Calu3 (cell line): Measurements from ENCODE around the gene RASL11B. TPM values are rescaled to one million over a fixed set of nuclear protein-coding genes. Genes with fewer than 3 reads are reported as not detected.

Experiments
- BruUV-seq: library from RNA; stranded (reverse); fragments of 400-500 nt; replicated peaks from 2 replicates; lab custom pipeline; 2021; lab: Mats Ljungman, UMichigan
- CTCF ChIA-PET: fragments of 300-600 bp; sonication (Branson Sonifier 250); formaldehyde crosslinking; loops from one replicate; lab custom pipeline; 2022; ENCODE audit warnings: antibody characterized with exemption; lab: Charles Lee
- DNase-seq: peaks from one replicate; pipeline ENCODE4 v3.0.0; 2022
- H3K27ac Mint-ChIP-seq: one replicate; pipeline ENCODE4 v1.8.0; 2022; ENCODE audit warnings: mixed read lengths; ENCODE audit not compliant: unreplicated experiment
- H3K27me3 Mint-ChIP-seq: one replicate; pipeline ENCODE4 v1.8.0; 2022; ENCODE audit warnings: mixed read lengths; ENCODE audit not compliant: unreplicated experiment
- H3K36me3 Mint-ChIP-seq: one replicate; pipeline ENCODE4 v1.8.0; 2022; ENCODE audit warnings: mild to moderate bottlenecking, moderate library complexity, mixed read lengths; ENCODE audit not compliant: insufficient read depth, unreplicated experiment
- H3K4me1 Mint-ChIP-seq: one replicate; pipeline ENCODE4 v1.8.0; 2022; ENCODE audit warnings: mild to moderate bottlenecking, low read depth, mixed read lengths; ENCODE audit not compliant: unreplicated experiment
- H3K4me3 Mint-ChIP-seq: one replicate; pipeline ENCODE4 v1.8.0; 2022; ENCODE audit warnings: mild to moderate bottlenecking, low read depth, moderate library complexity, mixed read lengths; ENCODE audit not compliant: unreplicated experiment
- H3K9me3 Mint-ChIP-seq: one replicate; pipeline ENCODE4 v1.8.0; 2022; ENCODE audit warnings: low read depth, mixed read lengths; ENCODE audit not compliant: unreplicated experiment
- intact Hi-C: fragments of 100-400 bp; cut with micrococcal nuclease; formaldehyde crosslinking; loops from one replicate; pipeline ENCODE4 v1.10.0; 2022; ENCODE audit not compliant: unreplicated experiment
- total RNA-seq: library from RNA; stranded (reverse); gene quantifications from 2 replicates; pipeline ENCODE4 v1.2.3, GENCODE V29; 2022
- TF ChIP-seq, protein P1 (sequence below): fragments of 200-600 bp; IDR thresholded peaks from one replicate; pipeline ENCODE4 v1.8.0; 2022; ENCODE audit warnings: antibody characterized with exemption; ENCODE audit not compliant: unreplicated experiment

The RASL11B gene
- total RNA-seq, 1 experiment from 2014 or later = 0.64 TPM

DNA sequence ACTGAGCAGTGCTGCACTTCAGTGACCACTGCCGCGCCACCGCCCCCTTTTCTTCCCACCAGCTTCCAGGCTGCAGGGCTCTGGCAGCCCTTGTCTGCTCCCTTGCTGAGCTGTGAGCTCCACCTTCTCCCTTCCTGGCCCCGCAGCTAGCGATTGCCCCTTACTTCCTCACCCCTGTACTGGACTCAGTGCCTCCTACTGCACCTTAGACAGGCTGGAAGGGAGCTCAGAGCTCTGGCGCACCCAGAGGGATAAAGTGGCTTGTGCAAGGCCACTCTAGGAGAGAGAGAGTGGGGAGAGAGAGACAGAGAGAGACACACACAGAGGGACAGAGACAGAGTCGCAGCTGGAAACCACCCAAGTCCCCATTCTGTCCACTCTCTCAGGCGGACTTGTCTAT is 6.0 kb downstream of the RASL11B start:
- Mint-ChIP-seq H3K4me3 (no peak overlapping the region), H3K27ac (no peak overlapping the region), H3K36me3 (no peaks in the 10 kb centered on the region), H3K4me1 (peaks cover 10% of the 10 kb centered on the region), H3K27me3 (no peaks in the 10 kb centered on the region), H3K9me3 (no peaks in the 10 kb centered on the region)
- DNase-seq = no peak
- CTCF ChIA-PET = interaction anchor here (1.1 kb wide), 1 partner anchor 15 kb away, joined by 3 read pairs; no protein-coding TSS in a partner anchor
- intact Hi-C loops = no loop called here
- TF ChIP-seq, protein P1, sequence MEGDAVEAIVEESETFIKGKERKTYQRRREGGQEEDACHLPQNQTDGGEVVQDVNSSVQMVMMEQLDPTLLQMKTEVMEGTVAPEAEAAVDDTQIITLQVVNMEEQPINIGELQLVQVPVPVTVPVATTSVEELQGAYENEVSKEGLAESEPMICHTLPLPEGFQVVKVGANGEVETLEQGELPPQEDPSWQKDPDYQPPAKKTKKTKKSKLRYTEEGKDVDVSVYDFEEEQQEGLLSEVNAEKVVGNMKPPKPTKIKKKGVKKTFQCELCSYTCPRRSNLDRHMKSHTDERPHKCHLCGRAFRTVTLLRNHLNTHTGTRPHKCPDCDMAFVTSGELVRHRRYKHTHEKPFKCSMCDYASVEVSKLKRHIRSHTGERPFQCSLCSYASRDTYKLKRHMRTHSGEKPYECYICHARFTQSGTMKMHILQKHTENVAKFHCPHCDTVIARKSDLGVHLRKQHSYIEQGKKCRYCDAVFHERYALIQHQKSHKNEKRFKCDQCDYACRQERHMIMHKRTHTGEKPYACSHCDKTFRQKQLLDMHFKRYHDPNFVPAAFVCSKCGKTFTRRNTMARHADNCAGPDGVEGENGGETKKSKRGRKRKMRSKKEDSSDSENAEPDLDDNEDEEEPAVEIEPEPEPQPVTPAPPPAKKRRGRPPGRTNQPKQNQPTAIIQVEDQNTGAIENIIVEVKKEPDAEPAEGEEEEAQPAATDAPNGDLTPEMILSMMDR = no peak
- no TSS peak for BruUV-seq

DNA sequence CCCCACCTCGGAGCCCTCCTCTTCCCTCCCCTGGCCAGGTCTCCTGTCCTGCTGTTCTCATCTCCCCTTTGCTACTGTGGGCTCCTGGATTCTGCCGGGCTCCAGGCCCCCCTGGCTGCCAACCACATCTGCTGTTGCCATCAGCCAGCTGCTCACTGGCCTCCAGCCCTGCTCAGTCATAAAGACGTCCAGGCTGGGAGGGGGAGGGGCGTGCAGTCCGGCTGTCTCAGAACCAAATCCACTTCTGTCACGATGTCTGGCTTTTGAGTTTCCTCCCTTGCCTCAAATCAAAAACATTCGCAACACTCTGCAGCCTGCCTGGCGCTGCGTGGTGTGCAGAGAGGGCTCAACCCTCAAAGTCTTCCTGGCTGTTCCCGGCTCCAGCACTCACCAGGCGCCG is 7.1 kb downstream of the RASL11B start:
- peaks cover 19% of the 10 kb centered on the region for H3K4me1 Mint-ChIP-seq
- no TSS peak for BruUV-seq

DNA sequence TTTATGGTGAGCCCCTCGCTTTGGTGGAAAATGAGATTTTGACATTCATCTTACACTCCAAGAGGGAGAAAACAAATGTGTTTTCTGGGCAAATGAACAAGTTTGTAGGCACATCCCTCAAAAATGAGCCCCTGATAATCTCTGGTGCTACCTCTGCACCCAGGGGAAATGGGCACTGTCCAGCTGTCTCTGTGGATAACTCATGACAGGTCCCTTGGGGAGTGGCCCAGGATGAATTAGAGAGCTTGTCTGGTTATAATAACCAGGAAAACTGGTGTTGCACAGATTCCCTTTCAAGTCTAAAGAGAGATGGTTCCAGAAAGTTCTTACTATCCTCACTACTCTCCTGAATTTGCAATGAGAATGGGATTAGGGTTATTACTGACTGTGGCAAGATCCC is 7.5 kb downstream of the RASL11B start:
- H3K9me3 Mint-ChIP-seq = no peaks in the 10 kb centered on the region
- intact Hi-C loops = loop anchor here (5.0 kb wide), 1 partner anchor 113 kb away; no protein-coding TSS in a partner anchor
- TF ChIP-seq, protein P1 = no peak
- H3K36me3 Mint-ChIP-seq = no peaks in the 10 kb centered on the region
- H3K27ac Mint-ChIP-seq = no peak overlapping the region
- H3K4me1 Mint-ChIP-seq = peaks cover 19% of the 10 kb centered on the region
- BruUV-seq = no TSS peak
- H3K4me3 Mint-ChIP-seq = no peak overlapping the region
- DNase-seq = no peak
- H3K27me3 Mint-ChIP-seq = no peaks in the 10 kb centered on the region
- CTCF ChIA-PET = no interaction called here

More for the DNA sequence above, 7.1 kb downstream of the RASL11B start:
- TF ChIP-seq, protein P1 = no peak
- Mint-ChIP-seq H3K27me3 (no peaks in the 10 kb centered on the region), H3K36me3 (no peaks in the 10 kb centered on the region), H3K27ac (no peak overlapping the region), H3K9me3 (no peaks in the 10 kb centered on the region), H3K4me3 (no peak overlapping the region)
- intact Hi-C loops = no loop called here
- CTCF ChIA-PET = no interaction called here
- no peak for DNase-seq

DNA sequence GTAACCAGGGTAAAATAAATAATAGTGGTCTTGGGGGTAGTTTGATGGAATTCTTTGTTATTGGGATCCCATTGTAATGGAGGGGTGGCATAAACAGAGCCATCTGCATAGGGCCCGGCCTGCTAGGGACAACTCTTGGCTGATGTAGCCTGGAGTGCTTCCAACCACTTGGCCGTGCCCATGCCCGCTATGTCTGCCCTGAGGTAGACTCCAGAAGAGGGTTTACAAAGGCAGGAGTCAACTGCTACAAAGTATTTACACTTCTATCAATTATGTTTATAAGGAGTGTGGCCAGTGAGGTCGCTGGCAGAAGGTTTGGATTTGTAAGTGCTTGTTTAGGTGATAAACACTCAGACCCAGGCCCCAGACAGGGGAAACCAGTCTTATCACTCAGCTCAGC is 8.1 kb downstream of the RASL11B start:
- no peaks in the 10 kb centered on the region for H3K9me3 Mint-ChIP-seq
- TF ChIP-seq, protein P1 = no peak
- H3K27me3 Mint-ChIP-seq = no peaks in the 10 kb centered on the region
- intact Hi-C loops = loop anchor here (5.0 kb wide), 1 partner anchor 112 kb away; no protein-coding TSS in a partner anchor
- CTCF ChIA-PET = no interaction called here
- no peaks in the 10 kb centered on the region for H3K36me3 Mint-ChIP-seq
- no peak overlapping the region for H3K4me3 Mint-ChIP-seq
- no peak for DNase-seq
- BruUV-seq = no TSS peak
- H3K27ac Mint-ChIP-seq = no peak overlapping the region
- H3K4me1 Mint-ChIP-seq = peaks cover 19% of the 10 kb centered on the region
